Measurements from ENCODE around the gene DNAL1.

DNAL1 gene

GRCh38 chr14:73746520-73747378 lies 102.0 kb downstream of the DNAL1 start:
- DNase-seq (ENCODE audit: low read depth) = no peak
- peak; percentile 47 for TF ChIP-seq CTCF (IDR thresholded peaks at IDR 0.05; ENCODE audit: insufficient read depth, low read depth, low read length, missing control alignments)

GRCh38 chr14:73747379-73748211 lies 102.8 kb downstream of the DNAL1 start:
- no peak overlapping the region for H3K4me3 ChIP-seq (ENCODE audit: low read length)
- no peak for TF ChIP-seq CTCF (IDR thresholded peaks at IDR 0.05; ENCODE audit: insufficient read depth, low read depth, low read length, missing control alignments)
- DNase-seq (ENCODE audit: low read depth) = no peak

More at GRCh38 chr14:73746520-73747378, 102.0 kb downstream of the DNAL1 start:
- no peak overlapping the region for H3K4me3 ChIP-seq (ENCODE audit: low read length)

GRCh38 chr14:73748858-73749357 lies 104.1 kb downstream of the DNAL1 start:
- no peak overlapping the region for H3K4me3 ChIP-seq (ENCODE audit: low read length)
- TF ChIP-seq CTCF (IDR thresholded peaks at IDR 0.05; ENCODE audit: insufficient read depth, low read depth, low read length, missing control alignments) = no peak
- DNase-seq (ENCODE audit: low read depth) = no peak

- H3K4me3 ChIP-seq (ENCODE audit: low read length) = no peak overlapping the region
- DNase-seq (ENCODE audit: low read depth) = no peak
- TF ChIP-seq CTCF (IDR thresholded peaks at IDR 0.05; ENCODE audit: insufficient read depth, low read depth, low read length, missing control alignments) = no peak
Observed at GRCh38 chr14:73749706-73750530, 105.1 kb downstream of the DNAL1 start.

- DNase-seq (ENCODE audit: low read depth) = no peak
- TF ChIP-seq CTCF (IDR thresholded peaks at IDR 0.05; ENCODE audit: insufficient read depth, low read depth, low read length, missing control alignments) = no peak
- H3K4me3 ChIP-seq (ENCODE audit: low read length) = no peak overlapping the region
Observed at GRCh38 chr14:73750531-73750901, 105.7 kb downstream of the DNAL1 start.

GRCh38 chr14:73751157-73751691 lies 106.4 kb downstream of the DNAL1 start:
- no peak overlapping the region for H3K4me3 ChIP-seq (ENCODE audit: low read length)
- TF ChIP-seq CTCF (IDR thresholded peaks at IDR 0.05; ENCODE audit: insufficient read depth, low read depth, low read length, missing control alignments) = no peak
- no peak for DNase-seq (ENCODE audit: low read depth)
